WTC11 (cell line): ENCODE results near the gene CERS1. TPM values are rescaled to one million over a fixed set of nuclear protein-coding genes. Genes with fewer than 3 reads are reported as not detected.

Experiments used
- ATAC-seq: fragments of 200-7000 bp; cut with Tn5 transposase; 2 replicates; pipeline ENCODE4 v1.10.0; 2021; ENCODE audit warnings: mild to moderate bottlenecking, moderate library complexity
- CTCF ChIA-PET: fragments of 300-600 bp; sonication (Branson Sonifier 250); formaldehyde crosslinking; loops from one replicate; lab custom pipeline; 2021; ENCODE audit warnings: antibody characterized with exemption; lab: Charles Lee
- POLR2A ChIA-PET: fragments of 350-600 bp; sonication (Branson Sonifier 250); formaldehyde crosslinking; loops from one replicate; lab custom pipeline; 2021; ENCODE audit warnings: antibody characterized with exemption; lab: Charles Lee
- DNase-seq: peaks from one replicate; pipeline ENCODE4 v3.0.0; 2021; ENCODE audit warnings: low spot score
- H3K27ac Mint-ChIP-seq: 2 replicates; pipeline ENCODE4 v1.8.0; 2021; ENCODE audit warnings: mixed read lengths
- H3K27me3 Mint-ChIP-seq: 2 replicates; pipeline ENCODE4 v1.8.0; 2021; ENCODE audit warnings: low read depth, mild to moderate bottlenecking, moderate library complexity, mixed read lengths
- H3K36me3 Mint-ChIP-seq: 2 replicates; pipeline ENCODE4 v1.8.0; 2021; ENCODE audit warnings: mixed read lengths
- H3K4me1 Mint-ChIP-seq: 2 replicates; pipeline ENCODE4 v1.8.0; 2022; ENCODE audit warnings: mixed read lengths
- H3K4me3 Mint-ChIP-seq: 2 replicates; pipeline ENCODE4 v1.8.0; 2021; ENCODE audit warnings: mild to moderate bottlenecking, moderate library complexity, mixed read lengths
- H3K9me3 Mint-ChIP-seq: 2 replicates; pipeline ENCODE4 v1.8.0; 2021; ENCODE audit warnings: mixed read lengths
- ATF2 ChIP-seq: sonication (generic); formaldehyde crosslinking; IDR thresholded peaks from 2 replicates; pipeline ENCODE4 v1.8.1; 2022; ENCODE audit warnings: low read depth, missing genetic modification reagents, borderline replicate concordance
- CBFB ChIP-seq: sonication (generic); formaldehyde crosslinking; IDR thresholded peaks from 2 replicates; pipeline ENCODE4 v1.8.1; 2022; ENCODE audit warnings: mild to moderate bottlenecking, low read depth, missing genetic modification reagents
- CREB1 ChIP-seq: sonication (generic); formaldehyde crosslinking; IDR thresholded peaks from 2 replicates; pipeline ENCODE4 v1.8.0; 2023; ENCODE audit warnings: mild to moderate bottlenecking, missing genetic modification reagents
- CTCF ChIP-seq: fragments of 200-600 bp; IDR thresholded peaks from 2 replicates; pipeline ENCODE4 v1.8.0; 2022; ENCODE audit warnings: antibody characterized with exemption
- ELF4 ChIP-seq: sonication (generic); formaldehyde crosslinking; IDR thresholded peaks from 2 replicates; pipeline ENCODE4 v1.8.1; 2022; ENCODE audit warnings: low read depth, mild to moderate bottlenecking, moderate library complexity, missing genetic modification reagents
- FOXP1 ChIP-seq: sonication (generic); formaldehyde crosslinking; IDR thresholded peaks from 2 replicates; pipeline ENCODE4 v1.8.0; 2022; ENCODE audit warnings: missing genetic modification reagents, mild to moderate bottlenecking, moderate library complexity, borderline replicate concordance
- JUN ChIP-seq: sonication (generic); formaldehyde crosslinking; IDR thresholded peaks from 2 replicates; pipeline ENCODE4 v1.8.0; 2023; ENCODE audit warnings: mild to moderate bottlenecking, missing genetic modification reagents
- NR2C2 ChIP-seq: sonication (generic); formaldehyde crosslinking; IDR thresholded peaks from 2 replicates; pipeline ENCODE4 v1.8.0; 2022; ENCODE audit warnings: mild to moderate bottlenecking, missing genetic modification reagents
- RELA ChIP-seq: sonication (generic); formaldehyde crosslinking; IDR thresholded peaks from 2 replicates; pipeline ENCODE4 v1.8.1; 2022; ENCODE audit warnings: missing genetic modification reagents, mild to moderate bottlenecking, borderline replicate concordance
- SP1 ChIP-seq: sonication (generic); formaldehyde crosslinking; conservative IDR thresholded peaks from 2 replicates; pipeline ENCODE4 v1.8.1; 2022; ENCODE audit warnings: missing genetic modification reagents
- ZNF121 ChIP-seq: sonication (generic); formaldehyde crosslinking; IDR thresholded peaks from 2 replicates; pipeline ENCODE4 v1.8.0; 2023; ENCODE audit warnings: missing genetic modification reagents
- ZNF416 ChIP-seq: fragments of 250-450 bp; sonication (Bioruptor Pico); IDR thresholded peaks from 2 replicates; pipeline ENCODE4 v1.9.0; 2021; ENCODE audit warnings: mild to moderate bottlenecking, inconsistent platforms
- ZNF423 ChIP-seq: fragments of 250-450 bp; sonication (Bioruptor Pico); IDR thresholded peaks from 2 replicates; pipeline ENCODE4 v2.1.2; 2022; ENCODE audit warnings: mild to moderate bottlenecking, moderate library complexity
- total RNA-seq: library from RNA; stranded (reverse); gene quantifications from 3 replicates; pipeline ENCODE4 v1.2.3, GENCODE V29; 2021
- TF ChIP-seq, protein P1 (sequence below): sonication (generic); formaldehyde crosslinking; IDR thresholded peaks from 2 replicates; pipeline ENCODE4 v1.8.0; 2022; ENCODE audit warnings: mild to moderate bottlenecking, missing genetic modification reagents
- TF ChIP-seq, protein P2 (sequence below): sonication (generic); formaldehyde crosslinking; IDR thresholded peaks from 2 replicates; pipeline ENCODE4 v1.8.1; 2023; ENCODE audit warnings: mild to moderate bottlenecking, moderate library complexity, missing genetic modification reagents
- TF ChIP-seq, protein P3 (sequence below): sonication (generic); formaldehyde crosslinking; IDR thresholded peaks from 2 replicates; pipeline ENCODE4 v1.8.0; 2023; ENCODE audit warnings: missing genetic modification reagents, mild to moderate bottlenecking, borderline replicate concordance
- TF ChIP-seq, protein P4 (sequence below): fragments of 250-450 bp; sonication (Bioruptor Pico); IDR thresholded peaks from 2 replicates; pipeline ENCODE4 v1.9.0; 2021; ENCODE audit warnings: mild to moderate bottlenecking

The CERS1 gene
- total RNA-seq, 1 experiment from 2014 or later = 14.7 TPM

GRCh38 chr19:18895038-18895823, 727 bp downstream of the CERS1 start:
- H3K27ac Mint-ChIP-seq = no peak overlapping the region
- POLR2A ChIA-PET = interaction anchor here (1.1 to 1.3 kb wide), 2 partner anchors 23 to 572 kb away, joined by 3 read pairs; partner anchors contain the start of genes COPE and LSM4

More at GRCh38 chr19:18895038-18895823, 727 bp downstream of the CERS1 start:
- ATAC-seq (peak; percentile 65), DNase-seq (peak; percentile 78)
- no peaks in the 10 kb centered on the region for H3K4me1 Mint-ChIP-seq
- CTCF ChIA-PET = interaction anchor here (0.6 to 3.5 kb wide), 22 partner anchors 15 to 406 kb away, joined by 3 to 35 read pairs (median 4); partner anchors contain the start of genes COPE, DDX49 and UPF1
- no peaks in the 10 kb centered on the region for H3K36me3 Mint-ChIP-seq
- no peaks in the 10 kb centered on the region for H3K9me3 Mint-ChIP-seq
- TF ChIP-seq ATF2 (CRISPR knock-in tag) = no peak
- peak; percentile 58 for TF ChIP-seq FOXP1 (CRISPR knock-in tag)
- TF ChIP-seq ZNF121 (CRISPR knock-in tag) = 0 out of 2 replicates have a peak, but pooled peaks have one; percentile 29
- TF ChIP-seq ZNF416 (CRISPR knock-in tag) = no peak
- TF ChIP-seq, protein P1, sequence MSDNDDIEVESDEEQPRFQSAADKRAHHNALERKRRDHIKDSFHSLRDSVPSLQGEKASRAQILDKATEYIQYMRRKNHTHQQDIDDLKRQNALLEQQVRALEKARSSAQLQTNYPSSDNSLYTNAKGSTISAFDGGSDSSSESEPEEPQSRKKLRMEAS (CRISPR knock-in tag) = peak; percentile 73; the same call in 1 of the 2 replicates
- 0 out of 2 replicates have a peak, but pooled peaks have one; percentile 52 for TF ChIP-seq CBFB (CRISPR knock-in tag)
- TF ChIP-seq, protein P2, sequence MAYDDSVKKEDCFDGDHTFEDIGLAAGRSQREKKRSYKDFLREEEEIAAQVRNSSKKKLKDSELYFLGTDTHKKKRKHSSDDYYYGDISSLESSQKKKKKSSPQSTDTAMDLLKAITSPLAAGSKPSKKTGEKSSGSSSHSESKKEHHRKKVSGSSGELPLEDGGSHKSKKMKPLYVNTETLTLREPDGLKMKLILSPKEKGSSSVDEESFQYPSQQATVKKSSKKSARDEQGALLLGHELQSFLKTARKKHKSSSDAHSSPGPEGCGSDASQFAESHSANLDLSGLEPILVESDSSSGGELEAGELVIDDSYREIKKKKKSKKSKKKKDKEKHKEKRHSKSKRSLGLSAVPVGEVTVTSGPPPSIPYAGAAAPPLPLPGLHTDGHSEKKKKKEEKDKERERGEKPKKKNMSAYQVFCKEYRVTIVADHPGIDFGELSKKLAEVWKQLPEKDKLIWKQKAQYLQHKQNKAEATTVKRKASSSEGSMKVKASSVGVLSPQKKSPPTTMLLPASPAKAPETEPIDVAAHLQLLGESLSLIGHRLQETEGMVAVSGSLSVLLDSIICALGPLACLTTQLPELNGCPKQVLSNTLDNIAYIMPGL = peak; percentile 97
- TF ChIP-seq SP1 (CRISPR knock-in tag) = 0 out of 2 replicates have a peak, but pooled peaks have one; percentile 50
- TF ChIP-seq, protein P3, sequence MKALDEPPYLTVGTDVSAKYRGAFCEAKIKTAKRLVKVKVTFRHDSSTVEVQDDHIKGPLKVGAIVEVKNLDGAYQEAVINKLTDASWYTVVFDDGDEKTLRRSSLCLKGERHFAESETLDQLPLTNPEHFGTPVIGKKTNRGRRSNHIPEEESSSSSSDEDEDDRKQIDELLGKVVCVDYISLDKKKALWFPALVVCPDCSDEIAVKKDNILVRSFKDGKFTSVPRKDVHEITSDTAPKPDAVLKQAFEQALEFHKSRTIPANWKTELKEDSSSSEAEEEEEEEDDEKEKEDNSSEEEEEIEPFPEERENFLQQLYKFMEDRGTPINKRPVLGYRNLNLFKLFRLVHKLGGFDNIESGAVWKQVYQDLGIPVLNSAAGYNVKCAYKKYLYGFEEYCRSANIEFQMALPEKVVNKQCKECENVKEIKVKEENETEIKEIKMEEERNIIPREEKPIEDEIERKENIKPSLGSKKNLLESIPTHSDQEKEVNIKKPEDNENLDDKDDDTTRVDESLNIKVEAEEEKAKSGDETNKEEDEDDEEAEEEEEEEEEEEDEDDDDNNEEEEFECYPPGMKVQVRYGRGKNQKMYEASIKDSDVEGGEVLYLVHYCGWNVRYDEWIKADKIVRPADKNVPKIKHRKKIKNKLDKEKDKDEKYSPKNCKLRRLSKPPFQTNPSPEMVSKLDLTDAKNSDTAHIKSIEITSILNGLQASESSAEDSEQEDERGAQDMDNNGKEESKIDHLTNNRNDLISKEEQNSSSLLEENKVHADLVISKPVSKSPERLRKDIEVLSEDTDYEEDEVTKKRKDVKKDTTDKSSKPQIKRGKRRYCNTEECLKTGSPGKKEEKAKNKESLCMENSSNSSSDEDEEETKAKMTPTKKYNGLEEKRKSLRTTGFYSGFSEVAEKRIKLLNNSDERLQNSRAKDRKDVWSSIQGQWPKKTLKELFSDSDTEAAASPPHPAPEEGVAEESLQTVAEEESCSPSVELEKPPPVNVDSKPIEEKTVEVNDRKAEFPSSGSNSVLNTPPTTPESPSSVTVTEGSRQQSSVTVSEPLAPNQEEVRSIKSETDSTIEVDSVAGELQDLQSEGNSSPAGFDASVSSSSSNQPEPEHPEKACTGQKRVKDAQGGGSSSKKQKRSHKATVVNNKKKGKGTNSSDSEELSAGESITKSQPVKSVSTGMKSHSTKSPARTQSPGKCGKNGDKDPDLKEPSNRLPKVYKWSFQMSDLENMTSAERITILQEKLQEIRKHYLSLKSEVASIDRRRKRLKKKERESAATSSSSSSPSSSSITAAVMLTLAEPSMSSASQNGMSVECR (CRISPR knock-in tag) = peak; percentile 51; the same call in 1 of the 2 replicates
- TF ChIP-seq CTCF = peak; percentile 15; the same call in 1 of the 2 replicates
- TF ChIP-seq, protein P4, sequence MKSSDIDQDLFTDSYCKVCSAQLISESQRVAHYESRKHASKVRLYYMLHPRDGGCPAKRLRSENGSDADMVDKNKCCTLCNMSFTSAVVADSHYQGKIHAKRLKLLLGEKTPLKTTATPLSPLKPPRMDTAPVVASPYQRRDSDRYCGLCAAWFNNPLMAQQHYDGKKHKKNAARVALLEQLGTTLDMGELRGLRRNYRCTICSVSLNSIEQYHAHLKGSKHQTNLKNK (CRISPR knock-in tag) = no peak
- TF ChIP-seq NR2C2 (CRISPR knock-in tag) = 0 out of 2 replicates have a peak, but pooled peaks have one; percentile 30
- TF ChIP-seq CREB1 = no peak
- 0 out of 2 replicates have a peak, but pooled peaks have one; percentile 28 for TF ChIP-seq RELA (CRISPR knock-in tag)
- peak; percentile 7; the same call in 1 of the 2 replicates for TF ChIP-seq ZNF423 (CRISPR knock-in tag)
- 0 out of 2 replicates have a peak, but pooled peaks have one; percentile 10 for TF ChIP-seq JUN (CRISPR knock-in tag)
- TF ChIP-seq ELF4 (CRISPR knock-in tag) = no peak
- H3K4me3 Mint-ChIP-seq = peak overlapping the region; percentile 72
- peaks cover 16% of the 10 kb centered on the region for H3K27me3 Mint-ChIP-seq
